K562 (cell line): ENCODE data around the gene PACSIN2. TPM values are rescaled to one million over a fixed set of nuclear protein-coding genes. Genes with fewer than 3 reads are reported as not detected.

Experiments
- ATAC-seq: fragments of 200-7000 bp; cut with Tn5 transposase; 3 replicates; pipeline ENCODE4 v1.9.1; 2020; ENCODE audit warnings: moderate library complexity
- BruUV-seq: library from RNA; stranded (reverse); fragments of 400-500 nt; replicated peaks from 2 replicates; lab custom pipeline; 2021; lab: Mats Ljungman, UMichigan
- CTCF ChIA-PET: fragments of 300-600 bp; formaldehyde crosslinking; extraction: SDS; loops from one replicate; lab custom pipeline; 2021; ENCODE audit warnings: low intra/inter-chr PET ratio; lab: Yijun Ruan, JAX
- POLR2A ChIA-PET: fragments of 300-600, 350-650 bp; sonication (Branson Sonifier 250); formaldehyde crosslinking; extraction: SDS; loops from one replicate; lab custom pipeline; 2021; ENCODE audit warnings: antibody characterized with exemption, inconsistent platforms; lab: Yijun Ruan, JAX
- DNase-seq, 4 experiments: peaks; one replicate each; pipeline versions ENCODE4 v3.0.0 to v3.0.0-alpha.2; 2011 to 2018; ENCODE audit warnings: low spot score in 3 of 4, mixed read lengths in 3 of 4; ENCODE audit errors: extremely low read depth in 1 of 4
- FAIRE-seq: peaks from 2 replicates; lab custom pipeline; 2011; peaks lifted over from hg19 to GRCh38; lab: Jason Lieb, UNC
- H2AFZ ChIP-seq: 2 replicates; pipeline ENCODE4 v1.6.0; 2011; ENCODE audit warnings: low read depth, low read length, control low read depth, inconsistent platforms
- H3K27ac ChIP-seq: fragments of 200-600 bp; 3 replicates; pipeline ENCODE4 v1.8.0; 2011; ENCODE audit warnings: low read depth, mild to moderate bottlenecking, control low read depth, inconsistent platforms, low read length, moderate library complexity, mixed read lengths; ENCODE audit errors: extremely low read depth
- H3K27me3 ChIP-seq, 2 experiments: fragments of 300-600 bp in 1 of 2; 2 replicates in 1 of 2; 3 replicates in 1 of 2; pipeline versions ENCODE4 v1.6.0 to v1.8.0; 2011; ENCODE audit warnings: inconsistent platforms in 2 of 2, low read length in 2 of 2, mild to moderate bottlenecking in 1 of 2, mixed read lengths in 1 of 2, moderate library complexity in 1 of 2; ENCODE audit not compliant: control insufficient read depth in 2 of 2, insufficient read depth in 2 of 2
- H3K36me3 ChIP-seq: fragments of 300-600 bp; 3 replicates; pipeline ENCODE4 v1.8.0; 2011; ENCODE audit warnings: mild to moderate bottlenecking, low read length, inconsistent platforms; ENCODE audit not compliant: control insufficient read depth, insufficient read depth
- H3K4me1 ChIP-seq, 2 experiments: fragments of 200-600 bp in 1 of 2; replicated peaks in 1 of 2; 2 replicates in 1 of 2; 3 replicates in 1 of 2; pipeline versions ENCODE4 v1.5.1 to v1.8.0; 2011; ENCODE audit warnings: inconsistent platforms in 2 of 2, low read length in 2 of 2, mild to moderate bottlenecking in 1 of 2, mixed read lengths in 1 of 2, moderate library complexity in 1 of 2; ENCODE audit not compliant: control insufficient read depth in 2 of 2, insufficient read depth in 2 of 2
- H3K4me2 ChIP-seq: 2 replicates; pipeline ENCODE4 v1.6.1; 2011; ENCODE audit warnings: low read length, control low read depth, inconsistent platforms, mixed read lengths; ENCODE audit not compliant: insufficient read depth
- H3K4me3 ChIP-seq: fragments of 200-600 bp; sonication (generic), shearing (Covaris generic); 2 replicates; pipeline ENCODE4 v1.5.1; 2016; ENCODE audit warnings: control low read depth, inconsistent platforms
- H3K79me2 ChIP-seq: fragments of 200-600 bp; 3 replicates; pipeline ENCODE4 v1.8.0; 2011; ENCODE audit warnings: low read length, inconsistent platforms; ENCODE audit not compliant: control insufficient read depth, insufficient read depth
- H3K9ac ChIP-seq, 2 experiments: 2 replicates each; pipeline versions ENCODE4 v1.6.0 to v1.6.1; 2011; ENCODE audit warnings: low read depth in 2 of 2, low read length in 2 of 2, control low read depth in 1 of 2, inconsistent platforms in 1 of 2, mild to moderate bottlenecking in 1 of 2, mixed read lengths in 1 of 2; ENCODE audit not compliant: insufficient read depth in 1 of 2
- H3K9me1 ChIP-seq: one replicate; pipeline ENCODE4 v1.6.0; 2011; ENCODE audit warnings: inconsistent platforms, mild to moderate bottlenecking, low read length, moderate library complexity; ENCODE audit not compliant: control insufficient read depth, insufficient read depth
- H3K9me3 ChIP-seq: replicated peaks from 2 replicates; pipeline ENCODE4 v1.5.1; 2011; ENCODE audit warnings: low read depth, low read length, inconsistent platforms; ENCODE audit not compliant: control insufficient read depth, insufficient read depth
- H4K20me1 ChIP-seq: replicated peaks from 2 replicates; pipeline ENCODE4 v1.6.1; 2011; ENCODE audit warnings: low read length, inconsistent platforms, mixed read lengths; ENCODE audit not compliant: control insufficient read depth, insufficient read depth
- HMG20B ChIP-seq: fragments of 250-450 bp; sonication (Bioruptor Pico); IDR thresholded peaks from 2 replicates; pipeline ENCODE4 v1.5.0; 2021; ENCODE audit warnings: mild to moderate bottlenecking
- MXI1 ChIP-seq: IDR thresholded peaks from 2 replicates; pipeline ENCODE4 v1.6.1; 2011; ENCODE audit warnings: low read depth, mild to moderate bottlenecking, improper control_type of control experiment, low read length
- PRPF4 ChIP-seq: fragments of 200-400 bp; formaldehyde crosslinking; IDR thresholded peaks from one replicate; pipeline ENCODE4 v1.6.1; 2017; ENCODE audit warnings: low read length, low read depth, mild to moderate bottlenecking; ENCODE audit not compliant: insufficient read depth, poor library complexity, severe bottlenecking
- WHSC1 ChIP-seq: IDR thresholded peaks from one replicate; pipeline ENCODE4 v1.6.1; 2012; ENCODE audit warnings: low read length, control low read depth, inconsistent platforms
- WGBS: fragments of 100-300 bp; shearing (Covaris generic); methylation state at CpG from one replicate; pipeline ENCODE4 v1.1.6; 2016; ENCODE audit warnings: low coverage, mixed read lengths; ENCODE audit not compliant: insufficient coverage; ENCODE audit errors: missing lambda C conversion rate; 5-methylcytosine and 5-hydroxymethylcytosine counted together
- in situ Hi-C: fragments of 300-500 bp; cut with MboI; formaldehyde crosslinking; loops from 4 replicates; pipeline ENCODE4 v1.15.0; 2018; ENCODE audit warnings: inconsistent platforms, mixed read lengths
- intact Hi-C: fragments of 100-400 bp; cut with micrococcal nuclease; formaldehyde crosslinking; loops from 2 replicates; pipeline ENCODE4 v1.14.2; 2022
- polyA plus RNA-seq, 8 experiments: library from polyadenylated mRNA; depleted of rRNA in 4 of 8; stranded (reverse) in 5 of 8; unstranded in 3 of 8; fragments of >200 nt; fragmentation: Nextera tagmentation in 2 of 8; fragmentation: Illumina TruSeq in 1 of 8; extraction: Ambion mirVana in 2 of 8; extraction: Trizol in 1 of 8; gene quantifications; 2 replicates each; pipeline versions ENCODE4 v1.2.1 to v1.2.3, GENCODE V29; 2011 to 2014; ENCODE audit warnings: inconsistent platforms in 1 of 8, missing spikeins in 1 of 8
- total RNA-seq, 7 experiments: library from RNA; depleted of rRNA in 6 of 7; stranded (reverse); fragments of >200 nt in 6 of 7; fragmentation: Illumina TruSeq in 2 of 7; extraction: Trizol in 2 of 7; gene quantifications; 2 replicates each; pipeline versions ENCODE4 v1.2.1 to v1.2.3, GENCODE V29; 2011 to 2021; ENCODE audit warnings: low replicate concordance in 1 of 7
- TF ChIP-seq, protein P1 (sequence below): fragments of 450-650 bp; formaldehyde crosslinking; IDR thresholded peaks from 2 replicates; pipeline ENCODE4 v1.4.0; 2022; ENCODE audit warnings: missing genetic modification characterization

Gene PACSIN2
- total and polyA plus RNA-seq, 9 of the 15 experiments (the other 6 are each of a cell fraction or from before 2014, with no cell fraction given): 0.45 to 45.1 (median 23.9) TPM

DNA sequence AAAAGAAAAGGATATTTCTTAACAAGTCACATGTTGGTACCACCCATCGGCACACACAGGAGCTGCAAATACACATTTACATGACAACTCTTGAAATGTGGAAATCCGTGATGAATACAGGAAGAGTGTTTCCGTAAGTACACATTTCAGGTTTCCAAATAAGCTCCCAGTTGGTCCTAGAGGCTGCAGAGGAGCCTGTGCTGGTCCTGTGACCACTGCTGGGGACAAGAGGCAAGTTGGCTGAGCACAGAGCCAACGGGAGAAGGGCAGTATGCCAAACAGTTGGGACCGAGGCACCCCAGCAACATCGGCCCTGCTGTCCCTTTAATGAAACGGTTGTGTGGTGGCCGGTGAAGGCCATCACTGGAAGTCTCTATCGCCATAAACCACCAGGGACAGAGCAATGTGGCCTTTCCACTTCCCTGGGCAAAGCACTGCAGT is 119.4 kb downstream of the PACSIN2 start:
- no peak for ATAC-seq
- POLR2A ChIA-PET: interaction anchor here (1.0 kb wide), 1 partner anchor 26 kb away, joined by 3 read pairs; no protein-coding TSS in a partner anchor

More for the DNA sequence above, 119.4 kb downstream of the PACSIN2 start:
- FAIRE-seq: no peak
- H4K20me1 ChIP-seq: no peaks in the 10 kb centered on the region; the same call in 1 of the 2 replicates
- intact Hi-C loops (no loop called here), in situ Hi-C loops (no loop called here)
- CTCF ChIA-PET: no interaction called here
- 0 out of 3 replicates have a peak, but pooled peaks cover 4% of the 10 kb centered on the region for H3K36me3 ChIP-seq
- BruUV-seq: no TSS peak
- H3K9ac ChIP-seq: 0 out of 4 replicates have a peak overlapping the region, but pooled peaks of 1 of the 2 experiments have one; percentile 8
- H3K9me3 ChIP-seq: no peaks in the 10 kb centered on the region
- DNase-seq: no peak
- H2AFZ ChIP-seq: no peak overlapping the region
- no peak overlapping the region for H3K27ac ChIP-seq
- H3K9me1 ChIP-seq: no peaks in the 10 kb centered on the region
- no peaks in the 10 kb centered on the region for H3K79me2 ChIP-seq
- TF ChIP-seq PRPF4 (no peak), WHSC1 (no peak), HMG20B (no peak), MXI1 (no peak)
- TF ChIP-seq, protein P1, sequence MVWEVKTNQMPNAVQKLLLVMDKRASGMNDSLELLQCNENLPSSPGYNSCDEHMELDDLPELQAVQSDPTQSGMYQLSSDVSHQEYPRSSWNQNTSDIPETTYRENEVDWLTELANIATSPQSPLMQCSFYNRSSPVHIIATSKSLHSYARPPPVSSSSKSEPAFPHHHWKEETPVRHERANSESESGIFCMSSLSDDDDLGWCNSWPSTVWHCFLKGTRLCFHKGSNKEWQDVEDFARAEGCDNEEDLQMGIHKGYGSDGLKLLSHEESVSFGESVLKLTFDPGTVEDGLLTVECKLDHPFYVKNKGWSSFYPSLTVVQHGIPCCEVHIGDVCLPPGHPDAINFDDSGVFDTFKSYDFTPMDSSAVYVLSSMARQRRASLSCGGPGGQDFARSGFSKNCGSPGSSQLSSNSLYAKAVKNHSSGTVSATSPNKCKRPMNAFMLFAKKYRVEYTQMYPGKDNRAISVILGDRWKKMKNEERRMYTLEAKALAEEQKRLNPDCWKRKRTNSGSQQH (CRISPR knock-in tag): no peak
- H3K27me3 ChIP-seq: no peaks in the 10 kb centered on the region
- WGBS: 56% methylated on average over 5 of the region's 9 CpGs
- H3K4me3 ChIP-seq: no peak overlapping the region
- H3K4me2 ChIP-seq: no peak overlapping the region
- no peaks in the 10 kb centered on the region for H3K4me1 ChIP-seq
